ENCODE measurements around the gene HAUS7. TPM values are rescaled to one million over a fixed set of nuclear protein-coding genes. Genes with fewer than 3 reads are reported as not detected.

Gene HAUS7
- total and polyA plus RNA-seq, 2 experiments from 2014 or later: 59.8 to 77.9 TPM

DNA sequence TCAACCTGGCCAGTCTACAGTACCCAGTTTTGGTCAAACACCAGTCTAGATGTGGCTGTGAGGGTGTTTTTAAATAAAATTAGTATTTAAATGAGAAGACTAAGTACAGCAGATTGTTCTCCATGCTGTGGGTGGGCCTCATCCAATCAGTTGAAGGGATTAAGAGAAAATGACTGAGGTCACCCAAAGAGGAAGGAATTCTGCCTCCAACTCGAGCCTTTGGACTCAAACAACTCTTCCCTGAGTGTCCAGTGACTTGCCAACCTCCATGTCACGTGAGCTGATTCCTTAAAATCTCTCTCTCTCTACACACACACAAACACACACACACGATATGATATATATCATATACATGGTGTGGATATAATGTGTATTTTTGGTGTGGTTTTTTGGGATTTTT, 34.5 kb downstream of the HAUS7 start:
- Histone ChIP-seq H3K27ac (ENCODE audit: low read depth) (no peak overlapping the region), H3K9me2 (ENCODE audit: insufficient read depth) (no peaks in the 10 kb centered on the region), H3K36me3 (ENCODE audit: insufficient read depth) (no peaks in the 10 kb centered on the region), H2AFZ (no peak overlapping the region), H3F3A (replicated peaks; ENCODE audit: low read depth) (no peaks in the 10 kb centered on the region), H4K20me1 (replicated peaks; ENCODE audit: insufficient read depth) (no peaks in the 10 kb centered on the region), H3K4me2 (no peak overlapping the region), H3K27me3 (ENCODE audit: insufficient read depth) (no peaks in the 10 kb centered on the region), H3K4me3 (no peak overlapping the region), H3K4me1 (ENCODE audit: insufficient read depth) (no peaks in the 10 kb centered on the region), H3K79me2 (replicated peaks; ENCODE audit: insufficient read depth) (no peaks in the 10 kb centered on the region)
- TF ChIP-seq POLR2AphosphoS5 (IDR thresholded peaks at IDR 0.05; ENCODE audit: low read depth): no peak
- TF ChIP-seq ZNF331 (CRISPR knock-in tag; IDR thresholded peaks at IDR 0.05; ENCODE audit: low read depth): no peak
- TF ChIP-seq EZH2phosphoT487 (IDR thresholded peaks at IDR 0.05; ENCODE audit: unreplicated experiment): no peak
- no peak for TF ChIP-seq ZNF114 (CRISPR knock-in tag; IDR thresholded peaks at IDR 0.05)
- TF ChIP-seq, protein P1, sequence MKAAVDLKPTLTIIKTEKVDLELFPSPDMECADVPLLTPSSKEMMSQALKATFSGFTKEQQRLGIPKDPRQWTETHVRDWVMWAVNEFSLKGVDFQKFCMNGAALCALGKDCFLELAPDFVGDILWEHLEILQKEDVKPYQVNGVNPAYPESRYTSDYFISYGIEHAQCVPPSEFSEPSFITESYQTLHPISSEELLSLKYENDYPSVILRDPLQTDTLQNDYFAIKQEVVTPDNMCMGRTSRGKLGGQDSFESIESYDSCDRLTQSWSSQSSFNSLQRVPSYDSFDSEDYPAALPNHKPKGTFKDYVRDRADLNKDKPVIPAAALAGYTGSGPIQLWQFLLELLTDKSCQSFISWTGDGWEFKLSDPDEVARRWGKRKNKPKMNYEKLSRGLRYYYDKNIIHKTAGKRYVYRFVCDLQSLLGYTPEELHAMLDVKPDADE (IDR thresholded peaks at IDR 0.05): no peak
- TF ChIP-seq NANOG (IDR thresholded peaks at IDR 0.05; ENCODE audit: borderline replicate concordance): no peak
- TF ChIP-seq STAT1 (IDR thresholded peaks at IDR 0.05; ENCODE audit: unreplicated experiment): no peak
- TF ChIP-seq, protein P2, sequence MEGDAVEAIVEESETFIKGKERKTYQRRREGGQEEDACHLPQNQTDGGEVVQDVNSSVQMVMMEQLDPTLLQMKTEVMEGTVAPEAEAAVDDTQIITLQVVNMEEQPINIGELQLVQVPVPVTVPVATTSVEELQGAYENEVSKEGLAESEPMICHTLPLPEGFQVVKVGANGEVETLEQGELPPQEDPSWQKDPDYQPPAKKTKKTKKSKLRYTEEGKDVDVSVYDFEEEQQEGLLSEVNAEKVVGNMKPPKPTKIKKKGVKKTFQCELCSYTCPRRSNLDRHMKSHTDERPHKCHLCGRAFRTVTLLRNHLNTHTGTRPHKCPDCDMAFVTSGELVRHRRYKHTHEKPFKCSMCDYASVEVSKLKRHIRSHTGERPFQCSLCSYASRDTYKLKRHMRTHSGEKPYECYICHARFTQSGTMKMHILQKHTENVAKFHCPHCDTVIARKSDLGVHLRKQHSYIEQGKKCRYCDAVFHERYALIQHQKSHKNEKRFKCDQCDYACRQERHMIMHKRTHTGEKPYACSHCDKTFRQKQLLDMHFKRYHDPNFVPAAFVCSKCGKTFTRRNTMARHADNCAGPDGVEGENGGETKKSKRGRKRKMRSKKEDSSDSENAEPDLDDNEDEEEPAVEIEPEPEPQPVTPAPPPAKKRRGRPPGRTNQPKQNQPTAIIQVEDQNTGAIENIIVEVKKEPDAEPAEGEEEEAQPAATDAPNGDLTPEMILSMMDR (conservative IDR thresholded peaks at IDR 0.05; ENCODE audit: low read depth in 2 of 2): no peak
- no peak for TF ChIP-seq CREB1 (CRISPR knock-in tag; IDR thresholded peaks at IDR 0.05; ENCODE audit: low read depth)
- TF ChIP-seq REST (IDR thresholded peaks at IDR 0.05; ENCODE audit: unreplicated experiment): no peak
- TF ChIP-seq, protein P3, sequence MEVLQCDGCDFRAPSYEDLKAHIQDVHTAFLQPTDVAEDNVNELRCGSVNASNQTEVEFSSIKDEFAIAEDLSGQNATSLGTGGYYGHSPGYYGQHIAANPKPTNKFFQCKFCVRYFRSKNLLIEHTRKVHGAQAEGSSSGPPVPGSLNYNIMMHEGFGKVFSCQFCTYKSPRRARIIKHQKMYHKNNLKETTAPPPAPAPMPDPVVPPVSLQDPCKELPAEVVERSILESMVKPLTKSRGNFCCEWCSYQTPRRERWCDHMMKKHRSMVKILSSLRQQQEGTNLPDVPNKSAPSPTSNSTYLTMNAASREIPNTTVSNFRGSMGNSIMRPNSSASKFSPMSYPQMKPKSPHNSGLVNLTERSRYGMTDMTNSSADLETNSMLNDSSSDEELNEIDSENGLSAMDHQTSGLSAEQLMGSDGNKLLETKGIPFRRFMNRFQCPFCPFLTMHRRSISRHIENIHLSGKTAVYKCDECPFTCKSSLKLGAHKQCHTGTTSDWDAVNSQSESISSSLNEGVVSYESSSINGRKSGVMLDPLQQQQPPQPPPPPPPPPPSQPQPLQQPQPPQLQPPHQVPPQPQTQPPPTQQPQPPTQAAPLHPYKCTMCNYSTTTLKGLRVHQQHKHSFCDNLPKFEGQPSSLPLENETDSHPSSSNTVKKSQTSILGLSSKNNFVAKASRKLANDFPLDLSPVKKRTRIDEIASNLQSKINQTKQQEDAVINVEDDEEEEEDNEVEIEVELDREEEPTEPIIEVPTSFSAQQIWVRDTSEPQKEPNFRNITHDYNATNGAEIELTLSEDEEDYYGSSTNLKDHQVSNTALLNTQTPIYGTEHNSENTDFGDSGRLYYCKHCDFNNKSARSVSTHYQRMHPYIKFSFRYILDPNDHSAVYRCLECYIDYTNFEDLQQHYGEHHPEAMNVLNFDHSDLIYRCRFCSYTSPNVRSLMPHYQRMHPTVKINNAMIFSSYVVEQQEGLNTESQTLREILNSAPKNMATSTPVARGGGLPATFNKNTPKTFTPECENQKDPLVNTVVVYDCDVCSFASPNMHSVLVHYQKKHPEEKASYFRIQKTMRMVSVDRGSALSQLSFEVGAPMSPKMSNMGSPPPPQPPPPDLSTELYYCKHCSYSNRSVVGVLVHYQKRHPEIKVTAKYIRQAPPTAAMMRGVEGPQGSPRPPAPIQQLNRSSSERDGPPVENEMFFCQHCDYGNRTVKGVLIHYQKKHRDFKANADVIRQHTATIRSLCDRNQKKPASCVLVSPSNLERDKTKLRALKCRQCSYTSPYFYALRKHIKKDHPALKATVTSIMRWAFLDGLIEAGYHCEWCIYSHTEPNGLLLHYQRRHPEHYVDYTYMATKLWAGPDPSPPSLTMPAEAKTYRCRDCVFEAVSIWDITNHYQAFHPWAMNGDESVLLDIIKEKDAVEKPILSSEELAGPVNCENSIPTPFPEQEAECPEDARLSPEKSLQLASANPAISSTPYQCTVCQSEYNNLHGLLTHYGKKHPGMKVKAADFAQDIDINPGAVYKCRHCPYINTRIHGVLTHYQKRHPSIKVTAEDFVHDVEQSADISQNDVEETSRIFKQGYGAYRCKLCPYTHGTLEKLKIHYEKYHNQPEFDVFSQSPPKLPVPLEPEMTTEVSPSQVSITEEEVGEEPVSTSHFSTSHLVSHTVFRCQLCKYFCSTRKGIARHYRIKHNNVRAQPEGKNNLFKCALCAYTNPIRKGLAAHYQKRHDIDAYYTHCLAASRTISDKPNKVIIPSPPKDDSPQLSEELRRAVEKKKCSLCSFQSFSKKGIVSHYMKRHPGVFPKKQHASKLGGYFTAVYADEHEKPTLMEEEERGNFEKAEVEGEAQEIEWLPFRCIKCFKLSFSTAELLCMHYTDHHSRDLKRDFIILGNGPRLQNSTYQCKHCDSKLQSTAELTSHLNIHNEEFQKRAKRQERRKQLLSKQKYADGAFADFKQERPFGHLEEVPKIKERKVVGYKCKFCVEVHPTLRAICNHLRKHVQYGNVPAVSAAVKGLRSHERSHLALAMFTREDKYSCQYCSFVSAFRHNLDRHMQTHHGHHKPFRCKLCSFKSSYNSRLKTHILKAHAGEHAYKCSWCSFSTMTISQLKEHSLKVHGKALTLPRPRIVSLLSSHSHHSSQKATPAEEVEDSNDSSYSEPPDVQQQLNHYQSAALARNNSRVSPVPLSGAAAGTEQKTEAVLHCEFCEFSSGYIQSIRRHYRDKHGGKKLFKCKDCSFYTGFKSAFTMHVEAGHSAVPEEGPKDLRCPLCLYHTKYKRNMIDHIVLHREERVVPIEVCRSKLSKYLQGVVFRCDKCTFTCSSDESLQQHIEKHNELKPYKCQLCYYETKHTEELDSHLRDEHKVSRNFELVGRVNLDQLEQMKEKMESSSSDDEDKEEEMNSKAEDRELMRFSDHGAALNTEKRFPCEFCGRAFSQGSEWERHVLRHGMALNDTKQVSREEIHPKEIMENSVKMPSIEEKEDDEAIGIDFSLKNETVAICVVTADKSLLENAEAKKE (CRISPR knock-in tag; IDR thresholded peaks at IDR 0.05): no peak
- no peak for TF ChIP-seq JUNB (IDR thresholded peaks at IDR 0.05; ENCODE audit: unreplicated experiment)
- TF ChIP-seq EZH2 (IDR thresholded peaks at IDR 0.05; ENCODE audit: low read depth, unreplicated experiment): no peak
- Mint-ChIP-seq H3K27ac (no peak overlapping the region), H3K4me3 (no peak overlapping the region), H3K9me3 (0 out of 3 replicates have a peak, but pooled peaks cover 1% of the 10 kb centered on the region), H3K27me3 (ENCODE audit: insufficient read depth, low read depth, poor library complexity) (no peaks in the 10 kb centered on the region), H3K4me1 (no peaks in the 10 kb centered on the region), H3K36me3 (ENCODE audit: low read depth) (no peaks in the 10 kb centered on the region)
- no peak for ATAC-seq
- DNase-seq (ENCODE audit: low spot score): no peak

Measured in GM23338 (cell line).